Hepatocyte (in vitro differentiated cells): ENCODE data around the gene PRRC2C. TPM values are rescaled to one million over a fixed set of nuclear protein-coding genes. Genes with fewer than 3 reads are reported as not detected.

ENCODE experiments used
- DNase-seq: peaks from one replicate; pipeline ENCODE4 v3.0.0-alpha.2; 2016; ENCODE audit warnings: low spot score
- H2AFZ ChIP-seq: fragments of 200-600 bp; sonication (generic); 2 replicates; pipeline ENCODE4 v1.6.0; 2016; ENCODE audit warnings: antibody characterized with exemption, mild to moderate bottlenecking
- H3K27ac ChIP-seq: fragments of 200-600 bp; sonication (generic); 2 replicates; pipeline ENCODE4 v1.5.1; 2016; ENCODE audit warnings: mild to moderate bottlenecking
- H3K27me3 ChIP-seq: fragments of 200-600 bp; sonication (generic); 2 replicates; pipeline ENCODE4 v1.6.1; 2016
- H3K36me3 ChIP-seq: fragments of 200-600 bp; sonication (generic); replicated peaks from 2 replicates; pipeline ENCODE4 v1.5.1; 2016; ENCODE audit warnings: low read depth; ENCODE audit not compliant: insufficient read depth
- H3K4me1 ChIP-seq: fragments of 200-600 bp; sonication (generic); 2 replicates; pipeline ENCODE4 v1.5.1; 2016; ENCODE audit warnings: mild to moderate bottlenecking, moderate library complexity; ENCODE audit not compliant: insufficient read depth
- H3K4me2 ChIP-seq: fragments of 200-600 bp; sonication (generic); 2 replicates; pipeline ENCODE4 v1.6.0; 2016
- H3K4me3 ChIP-seq: fragments of 200-600 bp; sonication (generic); 2 replicates; pipeline ENCODE4 v1.5.1; 2016; ENCODE audit warnings: mild to moderate bottlenecking
- H3K79me2 ChIP-seq: fragments of 200-600 bp; sonication (generic); 2 replicates; pipeline ENCODE4 v1.6.0; 2017; ENCODE audit warnings: mild to moderate bottlenecking
- H3K9me2 ChIP-seq: fragments of 200-600 bp; sonication (generic); replicated peaks from 2 replicates; pipeline ENCODE4 v1.6.0; 2017; ENCODE audit warnings: mild to moderate bottlenecking; ENCODE audit not compliant: insufficient read depth
- H3K9me3 ChIP-seq: fragments of 200-600 bp; sonication (generic); 2 replicates; pipeline ENCODE4 v1.5.1; 2016; ENCODE audit warnings: low read depth, mild to moderate bottlenecking
- H4K20me1 ChIP-seq: fragments of 200-600 bp; sonication (generic); 2 replicates; pipeline ENCODE4 v1.6.0; 2016; ENCODE audit warnings: mild to moderate bottlenecking; ENCODE audit not compliant: insufficient read depth, poor library complexity, severe bottlenecking
- CTCF ChIP-seq: fragments of 200-600 bp; sonication (generic); IDR thresholded peaks from 2 replicates; pipeline ENCODE4 v1.5.1; 2016; ENCODE audit warnings: antibody characterized with exemption, mild to moderate bottlenecking; ENCODE audit not compliant: poor library complexity
- EZH2 ChIP-seq: fragments of 200-600 bp; sonication (generic); IDR thresholded peaks from 2 replicates; pipeline ENCODE4 v1.6.1; 2016; ENCODE audit warnings: antibody characterized with exemption, mild to moderate bottlenecking, borderline replicate concordance
- EZH2phosphoT487 ChIP-seq: fragments of 200-600 bp; sonication (generic); IDR thresholded peaks from one replicate; pipeline ENCODE4 v1.6.1; 2018; ENCODE audit warnings: antibody characterized with exemption, mild to moderate bottlenecking, low read depth, moderate library complexity; ENCODE audit not compliant: unreplicated experiment, severe bottlenecking
- WGBS: methylation state at CpG from one replicate; pipeline ENCODE4 v1.1.6; 2016; ENCODE audit warnings: low lambda C conversion rate; ENCODE audit errors: missing lambda C conversion rate; 5-methylcytosine and 5-hydroxymethylcytosine counted together
- polyA plus RNA-seq: library from polyadenylated mRNA; unstranded; fragments of >200 nt; fragmentation: Nextera tagmentation; extraction: Ambion mirVana; gene quantifications from 2 replicates; pipeline ENCODE4 v1.2.1, GENCODE V29; 2016
- total RNA-seq: library from RNA; depleted of rRNA; stranded (reverse); fragments of >200 nt; gene quantifications from 2 replicates; pipeline ENCODE4 v1.2.3, GENCODE V29; 2014

PRRC2C gene
- total and polyA plus RNA-seq, 2 experiments from 2014 or later = 85.2 to 120 TPM

- no peak overlapping the region for H2AFZ ChIP-seq
- H3K9me3 ChIP-seq = no peaks in the 10 kb centered on the region
- peak overlapping the region; percentile 23 for H3K4me2 ChIP-seq
- peaks cover 88% of the 10 kb centered on the region for H4K20me1 ChIP-seq
- H3K27ac ChIP-seq = no peak overlapping the region
- DNase-seq = no peak
- peaks cover 100% of the 10 kb centered on the region for H3K79me2 ChIP-seq
- H3K36me3 ChIP-seq = no peaks in the 10 kb centered on the region
- H3K9me2 ChIP-seq = no peaks in the 10 kb centered on the region
- no peak overlapping the region for H3K4me3 ChIP-seq
- peaks cover 3% of the 10 kb centered on the region for H3K4me1 ChIP-seq
- no peaks in the 10 kb centered on the region for H3K27me3 ChIP-seq
- TF ChIP-seq EZH2 (no peak), CTCF (no peak), EZH2phosphoT487 (no peak)
These were observed 23.9 kb downstream of the PRRC2C start for GRCh38 chr1:171509191-171509590.

- WGBS = 58% methylated on average over 1 of the region's 1 CpG
- H4K20me1 ChIP-seq = peaks cover 51% of the 10 kb centered on the region
- H3K79me2 ChIP-seq = peaks cover 81% of the 10 kb centered on the region
- H3K4me3 ChIP-seq = no peak overlapping the region
- H3K27ac ChIP-seq = no peak overlapping the region
- H3K4me2 ChIP-seq = no peak overlapping the region
- TF ChIP-seq EZH2phosphoT487 (no peak), CTCF (no peak), EZH2 (no peak)
- H2AFZ ChIP-seq = no peak overlapping the region
- H3K27me3 ChIP-seq = no peaks in the 10 kb centered on the region
- no peaks in the 10 kb centered on the region for H3K9me2 ChIP-seq
- DNase-seq = no peak
- no peaks in the 10 kb centered on the region for H3K9me3 ChIP-seq
- H3K4me1 ChIP-seq = peaks cover 3% of the 10 kb centered on the region
- no peaks in the 10 kb centered on the region for H3K36me3 ChIP-seq
These were observed 28.4 kb downstream of the PRRC2C start for GRCh38 chr1:171513743-171514142.

GRCh38 chr1:171515299-171515698, 30.0 kb downstream of the PRRC2C start:
- H3K36me3 ChIP-seq = no peaks in the 10 kb centered on the region
- H3K4me1 ChIP-seq = no peaks in the 10 kb centered on the region
- peaks cover 74% of the 10 kb centered on the region for H3K79me2 ChIP-seq
- no peaks in the 10 kb centered on the region for H3K9me2 ChIP-seq
- no peak overlapping the region for H3K4me2 ChIP-seq
- TF ChIP-seq CTCF = no peak
- TF ChIP-seq EZH2 = no peak
- no peak for TF ChIP-seq EZH2phosphoT487
- no peak overlapping the region for H2AFZ ChIP-seq
- H3K27me3 ChIP-seq = no peaks in the 10 kb centered on the region
- peaks cover 36% of the 10 kb centered on the region for H4K20me1 ChIP-seq
- no peak overlapping the region for H3K4me3 ChIP-seq
- no peaks in the 10 kb centered on the region for H3K9me3 ChIP-seq
- no peak for DNase-seq
- H3K27ac ChIP-seq = no peak overlapping the region
- 100% methylated on average over 1 of the region's 1 CpG for WGBS

- no peak overlapping the region for H3K4me2 ChIP-seq
- no peaks in the 10 kb centered on the region for H3K36me3 ChIP-seq
- TF ChIP-seq EZH2 (no peak), CTCF (no peak), EZH2phosphoT487 (no peak)
- H2AFZ ChIP-seq = no peak overlapping the region
- 95% methylated on average over 4 of the region's 4 CpGs for WGBS
- no peaks in the 10 kb centered on the region for H3K9me3 ChIP-seq
- no peaks in the 10 kb centered on the region for H3K4me1 ChIP-seq
- peaks cover 31% of the 10 kb centered on the region for H4K20me1 ChIP-seq
- H3K27ac ChIP-seq = no peak overlapping the region
- H3K9me2 ChIP-seq = no peaks in the 10 kb centered on the region
- no peak for DNase-seq
- no peak overlapping the region for H3K4me3 ChIP-seq
- no peaks in the 10 kb centered on the region for H3K27me3 ChIP-seq
- H3K79me2 ChIP-seq = peaks cover 72% of the 10 kb centered on the region
These were observed 30.4 kb downstream of the PRRC2C start for GRCh38 chr1:171515741-171516140.
